Peyer's patch (tissue), 4 donors: ENCODE measurements around the gene MMP28. TPM values are rescaled to one million over a fixed set of nuclear protein-coding genes. Genes with fewer than 3 reads are reported as not detected.

Experiments
- DNase-seq, 3 donors: peaks; one replicate each; pipeline ENCODE4 v3.0.0-alpha.2; 2017 to 2019
- H3K27ac ChIP-seq, 4 donors: fragments of 200-600 bp; sonication (generic); one replicate each; pipeline ENCODE4 v1.5.1; 2016 to 2019
- H3K27me3 ChIP-seq, 2 donors: fragments of 200-600 bp; sonication (generic); one replicate each; pipeline ENCODE4 v1.5.1; 2019
- H3K36me3 ChIP-seq, 3 donors: fragments of 200-600 bp; sonication (generic); one replicate each; pipeline ENCODE4 v1.5.1; 2016 to 2019
- H3K4me1 ChIP-seq, 4 donors: fragments of 200-600 bp; sonication (generic); one replicate each; pipeline ENCODE4 v1.5.1; 2016 to 2019
- H3K4me3 ChIP-seq, 4 donors: fragments of 200-600 bp; sonication (generic); 1 replicate in 3 of 4; 2 replicates in 1 of 4; pipeline ENCODE4 v1.5.1; 2016 to 2019; ENCODE audit warnings: mild to moderate bottlenecking in 1 of 4
- H3K9me3 ChIP-seq, 4 donors: fragments of 200-600 bp; sonication (generic); one replicate each; pipeline ENCODE4 v1.5.1; 2016 to 2019; ENCODE audit warnings: mild to moderate bottlenecking in 1 of 4
- POLR2A ChIP-seq, 2 donors: fragments of 450-650 bp; IDR thresholded peaks; one replicate each; pipeline ENCODE4 v1.5.1; 2017; ENCODE audit warnings: antibody characterized with exemption in 2 of 2, mild to moderate bottlenecking in 2 of 2, moderate library complexity in 2 of 2
- total RNA-seq, 4 donors: library from RNA; depleted of rRNA; stranded (reverse); fragments of >200 nt; gene quantifications; one replicate each; pipeline ENCODE4 v1.1.0, GENCODE V29; 2016
- TF ChIP-seq, protein P1 (sequence below), 6 experiments: fragments of 450-650 bp in 4 of 6; fragments of 200-600 bp in 2 of 6; sonication (generic) in 1 of 6; IDR thresholded peaks; one replicate each; pipeline ENCODE4 v1.5.1; 2017 to 2019; ENCODE audit warnings: antibody characterized with exemption in 6 of 6, mild to moderate bottlenecking in 3 of 6, moderate library complexity in 1 of 6

Gene MMP28
- total RNA-seq, 4 donors from 2014 or later = 3.3 to 85.3 (median 56.7) TPM

DNA sequence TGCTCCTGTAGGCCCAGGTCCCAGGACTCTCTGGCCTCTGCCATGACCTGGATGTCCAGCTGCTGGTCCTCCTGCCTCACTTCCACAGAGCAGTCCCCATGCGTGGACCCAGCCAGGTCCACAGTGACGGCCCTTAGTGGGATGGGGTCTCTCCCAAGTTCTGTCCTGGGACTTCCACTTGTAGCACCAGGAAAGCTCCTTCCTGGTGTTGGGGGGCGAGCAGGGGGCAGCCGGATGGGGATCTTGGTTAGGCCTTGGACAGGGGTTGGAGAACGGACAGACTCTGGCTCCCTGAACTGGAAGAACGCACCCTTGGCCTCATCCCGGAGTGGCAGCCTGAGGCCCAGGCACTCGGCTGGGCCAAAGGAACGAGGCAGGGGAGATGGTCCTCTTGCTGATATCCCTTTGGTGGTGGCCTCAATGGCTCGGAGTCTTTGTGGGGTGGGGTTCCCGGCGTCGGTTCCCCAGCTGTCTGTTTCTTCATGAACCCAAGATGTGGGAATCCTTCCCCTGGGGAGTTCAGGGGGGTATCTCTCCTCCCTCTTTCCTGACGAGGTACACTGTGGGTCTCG is 49.6 kb downstream of the MMP28 start:
- Histone ChIP-seq H3K27ac (no peak overlapping the region), H3K4me3 (no peak overlapping the region), H3K9me3 (no peaks in the 10 kb centered on the region), H3K36me3 (no peaks in the 10 kb centered on the region), H3K27me3 (peaks cover 0 to 13% of the 10 kb centered on the region in 2 donors), H3K4me1 (peaks cover 0 to 28% (median 2%) of the 10 kb centered on the region in 4 donors)
- no peak for DNase-seq
- TF ChIP-seq, protein P1, sequence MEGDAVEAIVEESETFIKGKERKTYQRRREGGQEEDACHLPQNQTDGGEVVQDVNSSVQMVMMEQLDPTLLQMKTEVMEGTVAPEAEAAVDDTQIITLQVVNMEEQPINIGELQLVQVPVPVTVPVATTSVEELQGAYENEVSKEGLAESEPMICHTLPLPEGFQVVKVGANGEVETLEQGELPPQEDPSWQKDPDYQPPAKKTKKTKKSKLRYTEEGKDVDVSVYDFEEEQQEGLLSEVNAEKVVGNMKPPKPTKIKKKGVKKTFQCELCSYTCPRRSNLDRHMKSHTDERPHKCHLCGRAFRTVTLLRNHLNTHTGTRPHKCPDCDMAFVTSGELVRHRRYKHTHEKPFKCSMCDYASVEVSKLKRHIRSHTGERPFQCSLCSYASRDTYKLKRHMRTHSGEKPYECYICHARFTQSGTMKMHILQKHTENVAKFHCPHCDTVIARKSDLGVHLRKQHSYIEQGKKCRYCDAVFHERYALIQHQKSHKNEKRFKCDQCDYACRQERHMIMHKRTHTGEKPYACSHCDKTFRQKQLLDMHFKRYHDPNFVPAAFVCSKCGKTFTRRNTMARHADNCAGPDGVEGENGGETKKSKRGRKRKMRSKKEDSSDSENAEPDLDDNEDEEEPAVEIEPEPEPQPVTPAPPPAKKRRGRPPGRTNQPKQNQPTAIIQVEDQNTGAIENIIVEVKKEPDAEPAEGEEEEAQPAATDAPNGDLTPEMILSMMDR (IDR thresholded peaks at IDR 0.05) = no peak
- TF ChIP-seq POLR2A (IDR thresholded peaks at IDR 0.05) = no peak

DNA sequence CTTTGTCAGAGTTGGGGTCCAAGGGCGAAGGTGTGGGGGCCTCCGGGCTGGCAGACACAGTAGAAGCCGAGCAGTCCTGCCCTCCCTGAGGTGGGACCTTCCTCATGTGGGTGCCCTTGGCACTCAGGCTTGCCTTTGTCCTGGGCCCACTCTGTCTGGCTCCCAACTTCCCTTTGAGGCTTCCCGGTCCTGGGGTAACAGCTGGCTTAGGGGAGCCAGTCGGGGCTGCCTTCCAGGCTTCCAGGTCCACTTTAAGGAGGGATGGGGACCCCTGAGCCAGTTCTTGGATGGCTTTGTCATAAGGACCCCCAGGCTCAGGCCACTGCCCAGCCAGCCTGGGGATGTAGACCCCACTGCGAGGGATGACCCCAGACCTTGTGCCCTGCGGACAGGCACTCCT is 50.2 kb downstream of the MMP28 start:
- peaks cover 0 to 14% of the 10 kb centered on the region in 2 donors for H3K27me3 ChIP-seq
- H3K27ac ChIP-seq = no peak overlapping the region
- TF ChIP-seq, protein P1 (IDR thresholded peaks at IDR 0.05) = no peak
- TF ChIP-seq POLR2A (IDR thresholded peaks at IDR 0.05) = no peak
- no peak overlapping the region for H3K4me3 ChIP-seq
- H3K4me1 ChIP-seq = peaks cover 0 to 28% (median 2%) of the 10 kb centered on the region in 4 donors
- no peaks in the 10 kb centered on the region for H3K36me3 ChIP-seq
- H3K9me3 ChIP-seq = no peaks in the 10 kb centered on the region
- DNase-seq = no peak

DNA sequence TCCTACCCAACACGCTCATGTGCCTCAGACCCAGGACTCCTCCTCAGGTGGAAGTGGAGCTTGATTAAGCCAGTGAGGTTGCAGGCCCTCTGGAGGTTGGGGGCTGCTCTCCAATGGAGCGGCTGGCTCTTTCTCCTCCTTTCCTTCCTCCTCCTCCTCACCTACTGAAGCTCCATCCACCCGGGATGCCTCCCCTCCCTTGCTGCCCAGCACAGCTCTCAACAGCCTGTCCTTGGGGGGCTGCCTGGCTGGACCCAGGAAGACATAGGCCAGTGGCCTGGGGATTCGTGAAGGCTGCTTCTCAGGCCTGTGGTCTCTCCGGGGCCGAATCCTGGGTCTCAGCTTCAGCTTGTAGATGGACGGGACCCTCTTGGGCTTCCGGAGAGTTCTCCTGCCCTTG is 50.6 kb downstream of the MMP28 start:
- Histone ChIP-seq H3K27me3 (peaks cover 0 to 11% of the 10 kb centered on the region in 2 donors), H3K36me3 (no peaks in the 10 kb centered on the region), H3K4me1 (peaks cover 0 to 25% (median under 1%) of the 10 kb centered on the region in 4 donors), H3K4me3 (no peak overlapping the region), H3K27ac (no peak overlapping the region), H3K9me3 (no peaks in the 10 kb centered on the region)
- peak in 1 of 3 donors; percentile 27 for DNase-seq
- no peak for TF ChIP-seq POLR2A (IDR thresholded peaks at IDR 0.05)
- TF ChIP-seq, protein P1 (IDR thresholded peaks at IDR 0.05) = no peak

DNA sequence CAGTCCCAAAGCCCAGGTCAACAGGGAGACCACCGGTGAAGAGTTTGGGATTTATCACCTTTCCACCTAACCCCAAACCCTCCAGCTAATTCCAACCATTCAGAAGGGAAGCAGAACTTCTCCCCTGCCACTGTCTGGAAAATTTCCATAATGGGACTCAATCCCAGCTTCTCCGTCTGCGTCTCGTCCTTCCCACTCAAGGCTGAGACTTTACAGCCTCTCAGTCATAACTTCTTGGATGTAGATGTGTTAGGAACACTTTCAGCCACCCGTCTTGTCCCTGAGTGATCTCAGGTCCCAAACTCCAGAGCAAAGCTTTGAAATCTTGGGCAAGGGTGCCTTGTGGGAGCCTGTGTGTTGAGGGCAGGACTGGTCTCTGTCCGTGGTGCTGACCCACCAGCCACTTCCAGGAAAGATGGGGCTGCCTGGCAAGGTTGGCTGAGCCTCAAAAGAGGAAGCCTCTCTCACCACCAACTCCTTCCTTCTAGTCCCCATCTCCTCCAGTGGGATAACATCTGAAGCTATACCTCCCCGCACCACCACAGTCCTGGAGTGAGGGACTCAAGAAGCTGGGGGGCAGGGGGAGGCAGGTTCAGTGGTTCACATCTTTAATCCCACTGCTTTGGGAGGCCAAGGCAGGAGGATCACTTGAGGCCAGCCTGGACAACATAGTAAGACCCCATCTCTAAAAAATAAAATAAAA is 51.7 kb downstream of the MMP28 start:
- peaks cover 0 to 10% of the 10 kb centered on the region in 2 donors for H3K27me3 ChIP-seq
- no peaks in the 10 kb centered on the region for H3K9me3 ChIP-seq
- DNase-seq = no peak
- no peak overlapping the region for H3K27ac ChIP-seq
- no peak for TF ChIP-seq POLR2A (IDR thresholded peaks at IDR 0.05)
- TF ChIP-seq, protein P1 (IDR thresholded peaks at IDR 0.05) = no peak
- no peaks in the 10 kb centered on the region for H3K36me3 ChIP-seq
- peaks cover 0 to 21% (median 0%) of the 10 kb centered on the region in 4 donors for H3K4me1 ChIP-seq
- H3K4me3 ChIP-seq = no peak overlapping the region

DNA sequence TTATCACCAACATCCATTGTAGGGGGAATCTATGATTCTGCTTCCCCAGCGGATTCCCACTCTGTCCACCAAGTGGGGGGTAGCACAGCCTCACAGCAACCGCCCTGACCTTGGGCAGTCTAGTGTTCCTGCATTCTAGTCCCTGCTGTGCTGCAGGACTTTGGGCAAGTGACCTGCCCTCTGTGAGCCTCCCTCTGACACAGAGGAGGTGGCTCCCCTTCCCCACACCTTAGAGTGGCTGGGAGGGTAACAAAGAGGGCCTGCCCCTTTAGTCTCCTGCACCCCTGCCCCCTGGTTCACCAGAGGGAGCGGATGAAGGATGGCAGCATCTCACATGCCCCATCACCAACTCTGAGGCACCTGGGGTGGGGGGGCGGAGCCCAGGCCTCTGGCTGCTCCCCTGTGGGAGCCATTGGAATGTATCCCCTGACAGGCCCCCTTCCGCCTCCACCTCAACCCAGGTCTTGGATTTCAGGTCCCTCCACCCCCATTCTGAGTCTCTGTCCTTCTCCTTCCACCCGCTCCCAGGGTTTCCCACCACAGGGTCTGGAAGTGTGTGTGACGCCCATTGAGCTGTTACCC is 52.5 kb downstream of the MMP28 start:
- no peak for DNase-seq
- H3K27me3 ChIP-seq = peaks cover 0 to 10% of the 10 kb centered on the region in 2 donors
- TF ChIP-seq, protein P1 (IDR thresholded peaks at IDR 0.05) = no peak
- TF ChIP-seq POLR2A (IDR thresholded peaks at IDR 0.05) = no peak

More for the DNA sequence above, 52.5 kb downstream of the MMP28 start:
- Histone ChIP-seq H3K4me1 (peaks cover 0 to 15% (median 0%) of the 10 kb centered on the region in 4 donors), H3K27ac (no peak overlapping the region), H3K9me3 (no peaks in the 10 kb centered on the region), H3K4me3 (no peak overlapping the region), H3K36me3 (no peaks in the 10 kb centered on the region)
